VCaP (cell line): ENCODE measurements around the gene APBA2.
"Not testable (repeated sequence)": the region's sequence is repeated elsewhere in the genome, so short reads cannot be mapped to it uniquely, and the experiment has no call there.

Source experiments
- H3K27ac ChIP-seq: fragments of 450-650 bp; 2 replicates; pipeline ENCODE4 v1.5.1; 2017
- TF ChIP-seq, protein P1 (sequence below): fragments of 450-650 bp; conservative IDR thresholded peaks from 2 replicates; pipeline ENCODE4 v1.5.1; 2017; ENCODE audit warnings: mild to moderate bottlenecking, moderate library complexity

APBA2 gene

DNA sequence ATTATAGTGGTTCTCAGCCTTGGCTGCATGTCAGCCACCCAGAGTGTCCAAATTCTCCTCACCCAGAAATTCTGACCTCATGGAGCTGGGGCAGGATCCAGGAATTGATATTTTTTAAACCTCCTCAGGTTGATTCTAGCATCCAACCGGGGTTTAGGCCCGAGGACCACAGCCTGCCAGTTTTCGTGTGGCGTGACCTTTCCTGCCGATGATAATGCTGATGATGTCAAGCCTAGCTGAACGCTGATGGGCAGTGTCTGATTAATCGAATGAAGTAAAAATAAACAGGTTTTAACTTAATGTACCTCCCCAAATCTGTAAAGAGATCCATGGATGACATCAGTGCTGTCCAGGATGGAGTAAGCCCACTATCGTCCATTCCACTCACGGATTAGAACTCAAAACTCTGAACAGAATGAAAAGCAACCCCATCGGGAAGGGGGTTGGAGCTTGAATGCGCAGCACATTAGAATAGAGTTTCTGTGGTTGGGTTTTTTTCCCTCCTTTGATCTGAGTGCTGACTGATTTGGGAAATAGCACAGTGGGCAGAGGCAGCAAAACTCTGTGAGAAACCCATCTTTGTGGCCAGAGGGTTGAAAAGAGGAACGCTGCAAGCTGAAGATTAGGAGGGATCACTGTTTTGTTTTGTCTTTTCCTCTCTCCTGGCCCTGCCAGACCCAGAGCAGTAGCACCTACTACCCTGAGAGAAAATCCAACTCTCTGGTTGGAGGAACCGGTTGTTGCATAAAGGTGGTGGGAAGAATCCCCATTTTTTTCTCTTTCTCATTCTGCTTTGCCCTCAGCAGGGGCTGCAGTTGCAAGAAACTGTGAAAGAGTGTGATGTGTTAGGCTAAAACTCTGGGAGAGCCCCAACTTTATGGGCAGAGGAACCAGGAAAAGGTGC is 153.9 kb downstream of the APBA2 start:
- H3K27ac ChIP-seq = no peak overlapping the region
- TF ChIP-seq, protein P1, sequence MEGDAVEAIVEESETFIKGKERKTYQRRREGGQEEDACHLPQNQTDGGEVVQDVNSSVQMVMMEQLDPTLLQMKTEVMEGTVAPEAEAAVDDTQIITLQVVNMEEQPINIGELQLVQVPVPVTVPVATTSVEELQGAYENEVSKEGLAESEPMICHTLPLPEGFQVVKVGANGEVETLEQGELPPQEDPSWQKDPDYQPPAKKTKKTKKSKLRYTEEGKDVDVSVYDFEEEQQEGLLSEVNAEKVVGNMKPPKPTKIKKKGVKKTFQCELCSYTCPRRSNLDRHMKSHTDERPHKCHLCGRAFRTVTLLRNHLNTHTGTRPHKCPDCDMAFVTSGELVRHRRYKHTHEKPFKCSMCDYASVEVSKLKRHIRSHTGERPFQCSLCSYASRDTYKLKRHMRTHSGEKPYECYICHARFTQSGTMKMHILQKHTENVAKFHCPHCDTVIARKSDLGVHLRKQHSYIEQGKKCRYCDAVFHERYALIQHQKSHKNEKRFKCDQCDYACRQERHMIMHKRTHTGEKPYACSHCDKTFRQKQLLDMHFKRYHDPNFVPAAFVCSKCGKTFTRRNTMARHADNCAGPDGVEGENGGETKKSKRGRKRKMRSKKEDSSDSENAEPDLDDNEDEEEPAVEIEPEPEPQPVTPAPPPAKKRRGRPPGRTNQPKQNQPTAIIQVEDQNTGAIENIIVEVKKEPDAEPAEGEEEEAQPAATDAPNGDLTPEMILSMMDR = no peak

DNA sequence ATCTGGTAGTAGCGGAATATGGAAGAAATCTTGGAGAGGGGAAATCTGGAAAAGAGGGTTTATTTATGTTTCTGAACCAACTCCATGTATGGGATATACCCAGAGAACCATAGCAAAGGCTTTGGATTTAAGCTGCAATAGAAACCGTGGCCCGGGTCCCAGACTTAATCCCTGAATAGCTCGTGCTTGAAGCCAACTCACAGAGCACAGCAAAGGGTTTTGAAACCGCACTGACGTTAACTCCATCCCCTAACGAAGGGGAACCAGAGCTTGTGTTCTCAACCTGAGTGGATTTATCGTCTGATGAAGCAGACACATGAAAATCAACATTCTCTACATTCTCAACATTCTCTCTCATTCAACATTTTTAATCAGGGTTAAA is 154.6 kb downstream of the APBA2 start:
- H3K27ac ChIP-seq = no peak overlapping the region
- TF ChIP-seq, protein P1 = no peak

DNA sequence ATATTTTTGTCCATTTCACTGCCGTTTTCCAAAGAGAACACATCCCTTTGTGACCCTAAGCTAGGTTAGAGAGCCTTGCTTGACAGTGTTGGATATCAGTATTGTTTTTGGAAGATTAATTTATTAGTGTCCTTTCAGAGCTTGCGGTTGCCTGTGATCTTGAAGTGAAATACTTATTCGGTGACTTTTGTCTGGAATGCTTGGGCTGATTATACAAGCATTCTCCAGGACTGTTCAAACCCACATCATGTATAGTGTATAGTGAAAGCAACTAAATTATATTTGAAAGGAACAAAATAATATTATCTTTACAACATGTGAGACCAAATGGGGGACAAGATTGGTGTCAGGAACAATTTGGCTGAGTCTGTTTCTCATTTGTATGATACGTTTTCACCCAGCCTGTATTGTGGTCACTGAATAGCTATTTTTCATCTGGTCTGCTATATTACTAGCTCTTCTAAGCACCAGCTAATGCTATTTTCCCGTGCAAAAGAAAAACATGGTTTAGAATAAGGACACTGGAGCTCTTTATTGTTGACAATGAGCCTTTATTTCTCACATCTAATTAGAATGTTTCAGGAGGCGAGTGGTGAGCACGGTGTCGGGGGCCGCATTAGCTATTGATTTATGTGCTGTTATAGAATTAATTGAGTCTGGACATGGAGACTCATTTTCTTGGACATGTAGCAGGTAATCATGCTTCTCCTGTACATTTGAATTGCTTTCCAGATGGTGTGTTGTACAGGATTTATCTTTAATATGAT is 158.1 kb downstream of the APBA2 start:
- TF ChIP-seq, protein P1 = no peak
- no peak overlapping the region for H3K27ac ChIP-seq

DNA sequence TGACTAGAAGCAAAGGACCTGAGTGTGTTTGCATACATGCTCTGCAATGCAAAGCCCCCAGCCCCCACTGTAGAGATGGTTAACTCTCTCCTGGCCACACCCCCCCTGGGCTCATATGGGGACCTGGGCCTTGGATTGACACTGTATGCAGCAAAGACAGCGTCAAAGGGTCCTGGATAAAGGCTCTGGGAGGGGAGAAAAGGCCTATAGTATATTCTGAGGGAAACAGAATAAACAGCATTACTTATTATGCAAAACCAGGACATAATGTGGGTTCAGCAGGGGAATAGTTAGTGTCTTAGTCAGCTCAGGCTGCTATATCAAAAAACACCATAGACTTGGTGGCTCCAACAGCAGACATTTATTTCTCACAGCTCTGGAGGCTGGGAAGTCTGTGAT is 158.7 kb downstream of the APBA2 start:
- H3K27ac ChIP-seq = no peak overlapping the region
- TF ChIP-seq, protein P1 = no peak

DNA sequence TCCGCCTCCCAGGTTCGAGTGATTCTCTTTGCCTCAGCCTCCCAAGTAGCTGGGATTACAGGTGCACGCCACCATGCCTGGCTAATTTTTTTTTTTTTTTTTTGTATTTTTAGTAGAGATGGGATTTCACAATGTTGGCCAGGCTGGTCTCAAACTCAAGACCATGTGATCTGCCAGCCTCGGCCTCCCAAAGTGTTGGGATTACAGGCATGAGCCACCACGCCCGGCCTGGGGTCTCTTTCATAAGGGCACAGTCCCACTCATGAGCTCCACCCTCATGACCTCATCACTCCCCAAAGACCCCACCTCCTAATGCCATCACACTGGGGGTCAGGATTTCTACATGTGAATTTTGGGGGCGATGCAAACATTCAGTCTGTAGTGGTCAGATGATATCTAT is 159.4 kb downstream of the APBA2 start:
- not testable (repeated sequence) for H3K27ac ChIP-seq

DNA sequence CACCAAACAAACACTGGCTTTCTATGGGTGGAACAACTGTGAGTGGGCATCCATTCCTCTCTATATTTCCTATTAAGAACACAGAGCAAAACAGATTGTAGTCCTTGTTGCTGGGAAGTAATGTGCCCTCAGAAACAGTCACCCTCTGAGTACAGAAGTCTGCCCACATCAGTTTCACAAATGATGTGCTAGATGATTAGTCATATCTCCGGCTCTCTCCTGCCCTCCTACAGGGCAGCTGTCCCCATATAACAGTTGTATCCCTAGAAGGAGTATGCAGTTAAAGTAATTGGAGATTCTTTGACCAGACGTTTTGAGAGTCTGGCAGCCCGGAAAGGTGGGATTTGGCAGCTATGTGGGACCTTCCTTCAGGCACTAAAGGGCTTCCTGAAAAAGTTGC is 159.9 kb downstream of the APBA2 start:
- H3K27ac ChIP-seq = no peak overlapping the region
- TF ChIP-seq, protein P1 = no peak

DNA sequence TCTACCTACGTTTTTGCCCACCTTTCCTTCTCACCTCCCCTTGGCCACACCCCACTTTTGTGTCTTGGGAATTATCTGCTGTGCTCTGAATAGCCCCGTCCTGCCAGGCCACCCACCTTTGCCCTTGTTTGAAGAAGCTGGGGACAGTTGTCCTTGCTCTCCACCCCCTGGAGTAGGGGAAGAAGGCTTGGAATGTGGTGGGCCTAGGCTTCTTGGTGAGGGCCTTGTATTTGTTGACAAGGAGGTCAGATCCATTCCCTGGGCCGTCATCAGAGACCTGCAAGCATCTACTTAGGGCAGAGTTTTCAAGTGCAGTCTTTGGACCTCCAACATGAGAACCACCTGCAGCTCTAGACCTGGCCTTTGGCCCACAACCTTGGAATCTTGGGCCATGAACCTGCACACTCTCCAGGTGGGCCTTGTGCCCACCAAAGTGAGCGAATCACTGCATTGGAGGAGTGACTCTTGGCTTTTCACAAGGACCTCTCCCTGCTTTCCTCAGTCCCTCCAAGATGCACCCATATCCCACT is 160.6 kb downstream of the APBA2 start:
- H3K27ac ChIP-seq = no peak overlapping the region
- TF ChIP-seq, protein P1 = no peak
